ENCODE results near the gene PRG2.

- TF ChIP-seq CTCF (conservative IDR thresholded peaks at IDR 0.05; ENCODE audit: low read depth, low read length) (no peak), EZH2 (IDR thresholded peaks at IDR 0.05; ENCODE audit: low read length, unreplicated experiment) (no peak)
These were observed 51.1 kb downstream of the PRG2 start for GRCh38 chr11:57339328-57339727.
